NCI-H1092 (cell line): ENCODE results near the gene QKI.

Experiments
- DNase-seq: peaks from one replicate; lab custom pipeline; 2025; lab: John Stamatoyannopoulos, UW

Gene QKI

GRCh38 chr6:163391985-163392384 is 22.5 kb upstream of the QKI start:
- DNase-seq = no peak

- no peak for DNase-seq
Measured at GRCh38 chr6:163392533-163392932, 22.0 kb upstream of the QKI start.

DNA sequence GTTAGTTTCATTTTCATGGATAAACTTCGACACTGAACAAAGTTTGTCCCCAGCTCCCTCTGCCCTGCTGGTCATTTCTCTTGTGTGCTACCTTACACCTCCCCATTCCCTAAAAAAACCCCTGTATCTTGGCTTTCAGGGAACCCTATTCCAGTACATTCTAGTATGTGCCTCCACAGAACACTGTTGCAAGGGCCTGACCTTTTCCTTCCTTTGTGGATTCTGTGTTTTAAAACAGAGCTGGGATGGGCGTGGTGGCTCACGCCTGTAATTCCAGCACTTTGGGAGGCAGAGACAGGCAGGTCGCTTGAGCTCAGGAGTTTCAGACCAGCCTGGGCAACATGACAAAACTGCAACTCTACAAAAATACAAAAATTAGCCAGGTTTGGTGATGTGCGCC is 20.6 kb upstream of the QKI start:
- DNase-seq = no peak

DNA sequence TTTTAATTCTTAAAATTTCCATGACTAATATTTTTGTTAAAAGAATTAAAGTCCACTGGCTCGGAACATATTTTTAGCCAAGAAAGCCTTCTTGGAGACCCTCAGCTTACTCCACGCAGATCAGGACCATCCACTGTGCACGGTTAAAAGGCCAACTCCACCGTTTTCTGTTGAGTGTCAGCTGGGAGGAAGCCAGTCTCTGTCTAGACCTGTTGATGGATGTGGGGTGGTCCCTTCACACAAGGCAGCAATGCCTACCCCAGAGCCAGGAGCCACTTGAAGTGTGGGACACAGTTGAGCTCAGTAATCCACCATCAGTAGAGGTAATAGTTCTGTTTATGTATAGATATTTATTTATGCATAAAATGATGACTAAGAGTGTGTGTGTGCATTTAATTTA is 19.9 kb upstream of the QKI start:
- DNase-seq = no peak

- DNase-seq = no peak
Measured at GRCh38 chr6:163395122-163395830, 19.2 kb upstream of the QKI start.

GRCh38 chr6:163395831-163396185 is 18.7 kb upstream of the QKI start:
- no peak for DNase-seq

- no peak for DNase-seq
Measured at GRCh38 chr6:163397326-163397725, 17.2 kb upstream of the QKI start.

DNA sequence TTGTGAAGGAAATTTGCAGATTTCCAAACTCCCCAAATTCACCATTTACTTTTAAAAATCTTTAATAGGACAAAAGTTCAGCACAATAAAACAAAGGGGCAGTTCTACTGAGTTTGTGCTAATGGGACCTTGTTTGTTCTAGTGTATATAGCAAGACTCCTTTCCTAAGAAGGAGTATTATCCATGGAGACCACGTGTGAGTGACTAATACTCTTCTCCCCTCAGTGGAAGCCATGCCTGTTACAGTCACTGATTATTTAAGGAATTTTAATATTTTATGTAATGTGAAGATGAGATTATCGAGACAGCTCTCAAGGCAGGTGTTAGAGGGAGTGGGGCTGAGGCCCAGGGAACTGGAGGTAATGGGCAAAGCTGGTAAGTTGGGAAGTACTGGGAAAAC is 16.4 kb upstream of the QKI start:
- DNase-seq = no peak

DNA sequence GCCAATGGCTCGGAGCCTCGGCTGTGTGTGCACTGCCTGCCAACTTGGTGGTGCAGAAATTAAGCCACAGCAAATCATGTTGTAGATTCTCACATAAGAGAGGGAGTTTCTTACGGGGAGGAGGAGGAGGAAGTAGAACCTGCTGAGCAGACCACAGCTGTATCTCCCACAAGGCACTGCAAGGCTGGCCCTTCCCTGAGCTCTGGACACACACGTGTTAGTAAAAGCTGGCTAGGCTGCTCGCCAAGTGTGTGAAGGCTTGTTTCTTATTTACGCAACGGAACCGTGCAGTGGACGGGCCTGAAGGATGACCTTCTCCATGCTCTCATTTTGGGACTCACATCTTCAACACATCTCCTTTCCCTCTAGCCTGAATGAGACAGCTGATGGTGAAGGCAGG is 15.7 kb upstream of the QKI start:
- DNase-seq = no peak

- DNase-seq = no peak
Measured at GRCh38 chr6:163400509-163400908, 14.0 kb upstream of the QKI start.

GRCh38 chr6:163401039-163401885 is 13.3 kb upstream of the QKI start:
- DNase-seq = no peak

DNA sequence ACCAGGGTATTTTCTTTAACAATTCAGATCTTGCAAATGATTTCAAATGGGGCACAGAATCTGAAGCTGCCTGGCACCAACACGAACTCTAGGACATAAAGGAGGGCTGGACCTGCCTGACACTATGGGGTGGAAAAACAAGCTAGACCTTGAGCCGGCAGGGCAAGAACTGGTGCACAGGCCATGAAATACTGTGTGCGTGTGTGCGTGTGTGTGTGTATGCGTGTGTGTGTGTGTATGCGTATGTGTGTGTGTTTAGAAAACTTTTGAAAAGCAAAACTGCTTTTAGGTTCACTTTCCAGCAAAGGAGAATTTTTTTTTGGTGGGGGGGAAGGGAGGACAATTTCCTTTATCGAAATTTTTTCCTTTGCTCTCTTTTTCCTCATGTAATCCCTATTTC is 11.9 kb upstream of the QKI start:
- no peak for DNase-seq

- DNase-seq = no peak
Measured at GRCh38 chr6:163404825-163405265, 9.7 kb upstream of the QKI start.

- no peak for DNase-seq
Measured at GRCh38 chr6:163405412-163406309, 8.9 kb upstream of the QKI start.

DNA sequence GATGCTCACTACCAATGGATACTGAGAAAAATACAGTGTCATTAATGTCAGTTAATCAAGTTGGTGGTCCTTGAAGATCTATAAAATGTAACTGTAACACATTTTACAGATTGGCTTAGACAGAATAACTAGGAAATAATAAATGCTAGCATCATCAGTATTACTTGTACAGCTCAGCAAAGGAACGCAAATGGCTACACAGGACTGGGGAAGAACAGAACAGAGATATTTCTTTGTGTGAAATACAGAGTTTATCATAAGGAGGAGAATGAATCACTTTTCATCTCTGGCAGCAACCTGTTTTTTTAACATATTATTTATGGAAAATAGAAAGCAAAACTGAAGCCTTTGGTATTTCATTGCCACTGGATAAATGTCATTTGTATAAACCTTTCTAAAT is 8.2 kb upstream of the QKI start:
- no peak for DNase-seq

- DNase-seq = no peak
Measured at GRCh38 chr6:163406830-163407229, 7.7 kb upstream of the QKI start.

DNA sequence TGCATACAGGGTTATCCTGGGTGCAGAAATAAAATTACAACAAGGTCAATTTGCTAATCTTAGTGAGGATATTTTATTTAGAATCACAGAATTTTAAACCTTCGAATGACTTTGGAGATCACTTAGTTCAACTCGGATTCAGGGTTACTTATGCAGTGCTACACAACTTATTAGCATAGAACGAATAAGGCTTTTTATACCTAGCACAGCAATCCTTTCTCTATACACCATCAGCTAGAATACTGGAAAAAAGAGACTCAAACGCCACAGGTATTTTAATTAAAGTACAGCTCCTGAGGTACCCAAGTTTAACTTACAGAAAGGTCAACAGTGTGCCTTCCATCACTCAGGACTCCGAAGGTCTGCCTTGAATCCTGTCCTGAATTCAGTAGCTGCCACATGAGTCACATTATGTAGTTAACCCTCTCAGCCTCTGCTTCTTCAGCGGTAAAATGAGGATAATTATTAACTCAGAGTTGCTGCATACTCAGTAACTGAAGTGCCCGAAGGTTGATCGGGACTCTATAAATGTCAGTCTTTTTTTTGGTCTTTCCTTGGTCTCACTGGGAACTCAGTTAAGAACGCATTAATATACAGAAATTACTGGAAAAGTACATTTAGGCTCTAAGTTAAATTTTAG is 6.0 kb upstream of the QKI start:
- DNase-seq = no peak

GRCh38 chr6:163409712-163410111 is 4.8 kb upstream of the QKI start:
- no peak for DNase-seq

DNA sequence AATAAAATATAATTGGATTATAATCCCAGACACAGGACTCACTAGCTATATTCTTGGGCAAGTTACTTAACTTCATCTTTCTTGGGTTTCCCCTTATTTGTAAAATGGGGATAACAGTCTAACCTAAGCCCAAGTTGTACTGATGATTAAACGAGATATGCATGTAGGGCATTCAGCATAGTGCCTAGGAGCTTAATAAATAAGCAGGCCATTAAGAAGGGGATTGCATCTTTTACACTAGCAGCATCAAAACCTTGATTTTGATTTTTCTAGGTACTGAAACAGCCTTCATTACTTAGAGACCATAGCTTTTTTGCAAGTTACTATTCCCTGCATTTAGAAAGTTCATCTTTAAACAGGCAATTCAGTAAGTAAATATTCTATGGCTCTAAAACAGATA is 2.2 kb upstream of the QKI start:
- DNase-seq = no peak

DNA sequence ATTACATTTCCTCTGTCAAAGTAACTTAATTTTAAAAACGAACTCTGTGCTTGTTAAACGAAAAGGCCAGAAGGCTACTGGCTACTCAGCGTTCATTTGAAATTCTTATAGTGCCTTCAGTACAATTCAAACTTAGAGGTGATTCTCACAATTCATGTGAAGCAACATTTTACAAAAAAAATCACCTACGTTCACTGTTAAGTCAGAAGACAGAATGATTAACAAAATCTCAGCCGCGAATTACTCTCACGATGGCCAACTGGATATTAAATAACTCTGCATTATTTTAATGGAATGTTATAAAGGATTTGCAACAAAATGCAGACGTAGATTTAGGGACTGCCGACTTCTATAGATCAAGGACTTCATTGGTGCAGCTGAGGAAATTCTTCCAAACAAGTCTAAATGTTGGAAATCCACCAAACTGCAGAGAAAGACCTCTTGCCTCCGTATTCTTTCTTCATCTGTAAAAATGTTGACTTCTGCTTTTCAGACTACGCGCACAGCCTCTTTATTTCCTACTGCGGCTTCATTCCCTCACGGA is 1.6 kb upstream of the QKI start:
- no peak for DNase-seq

GRCh38 chr6:163413345-163414116 is 987 bp upstream of the QKI start:
- DNase-seq = peak; percentile 88
